Gastroesophageal sphincter (tissue), 3 donors: ENCODE results near the gene THRSP.
A peak's percentile ranks its signal among the peaks of the same experiment; 100 is the strongest.

ENCODE experiments used
- EP300 ChIP-seq: sonication (generic); formaldehyde crosslinking; IDR thresholded peaks from one replicate; pipeline ENCODE4 v1.6.1; 2017; ENCODE audit warnings: antibody characterized with exemption, mild to moderate bottlenecking
- POLR2A ChIP-seq, 2 donors: fragments of 450-650 bp; IDR thresholded peaks; one replicate each; pipeline ENCODE4 v1.6.1; 2017; ENCODE audit warnings: antibody characterized with exemption in 2 of 2, mild to moderate bottlenecking in 2 of 2, moderate library complexity in 1 of 2
- POLR2AphosphoS5 ChIP-seq: sonication (generic); formaldehyde crosslinking; IDR thresholded peaks from one replicate; pipeline ENCODE4 v1.6.1; 2017; ENCODE audit warnings: antibody characterized with exemption
- TF ChIP-seq, protein P1 (sequence below), 4 experiments: fragments of 200-600 bp in 2 of 4; fragments of 450-650 bp in 2 of 4; sonication (generic) in 1 of 4; IDR thresholded peaks; one replicate each; pipeline ENCODE4 v1.5.1; 2017 to 2019; ENCODE audit warnings: antibody characterized with exemption in 4 of 4, mild to moderate bottlenecking in 2 of 4, moderate library complexity in 2 of 4

DNA sequence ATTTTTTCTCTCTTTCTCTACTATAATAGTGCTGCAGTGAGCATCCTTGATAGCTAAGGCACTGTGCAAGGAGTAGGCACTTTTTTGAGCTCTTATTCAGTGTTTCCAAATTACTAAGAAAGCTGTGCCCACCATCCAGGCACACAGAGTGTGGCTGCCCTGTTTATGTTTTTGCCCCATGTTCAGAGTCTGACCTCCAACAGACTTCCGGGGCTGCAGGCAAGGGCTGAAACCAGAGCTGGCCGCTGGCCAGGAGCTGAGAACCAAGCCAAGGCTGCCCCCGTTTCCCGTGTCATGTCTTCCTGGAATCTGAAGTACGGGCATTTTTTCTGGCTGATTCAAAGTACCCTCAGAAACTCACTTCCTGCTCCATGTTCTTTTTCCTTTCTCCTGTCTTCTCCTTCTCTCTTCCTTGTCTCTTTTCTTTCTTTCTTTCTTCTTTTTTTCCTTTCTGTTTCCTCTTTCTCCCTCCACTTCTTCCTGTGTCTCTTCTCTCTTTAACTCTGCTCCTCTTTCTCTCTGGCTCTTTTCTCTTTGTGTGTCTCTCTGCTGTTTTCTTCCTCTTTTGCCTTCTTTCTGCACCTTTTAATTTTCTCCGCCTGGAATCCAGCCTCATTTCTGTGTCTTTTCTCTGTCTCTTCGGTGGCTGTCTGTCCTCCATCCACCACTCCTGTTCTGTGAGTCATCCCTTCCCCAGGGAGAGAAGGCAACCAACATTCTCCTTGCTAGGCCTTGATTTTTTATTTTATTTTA, 23.6 kb upstream of the THRSP start:
- TF ChIP-seq EP300 (no peak), POLR2A (IDR thresholded peaks at IDR 0.05) (no peak), POLR2AphosphoS5 (peak; percentile 40)
- TF ChIP-seq, protein P1, sequence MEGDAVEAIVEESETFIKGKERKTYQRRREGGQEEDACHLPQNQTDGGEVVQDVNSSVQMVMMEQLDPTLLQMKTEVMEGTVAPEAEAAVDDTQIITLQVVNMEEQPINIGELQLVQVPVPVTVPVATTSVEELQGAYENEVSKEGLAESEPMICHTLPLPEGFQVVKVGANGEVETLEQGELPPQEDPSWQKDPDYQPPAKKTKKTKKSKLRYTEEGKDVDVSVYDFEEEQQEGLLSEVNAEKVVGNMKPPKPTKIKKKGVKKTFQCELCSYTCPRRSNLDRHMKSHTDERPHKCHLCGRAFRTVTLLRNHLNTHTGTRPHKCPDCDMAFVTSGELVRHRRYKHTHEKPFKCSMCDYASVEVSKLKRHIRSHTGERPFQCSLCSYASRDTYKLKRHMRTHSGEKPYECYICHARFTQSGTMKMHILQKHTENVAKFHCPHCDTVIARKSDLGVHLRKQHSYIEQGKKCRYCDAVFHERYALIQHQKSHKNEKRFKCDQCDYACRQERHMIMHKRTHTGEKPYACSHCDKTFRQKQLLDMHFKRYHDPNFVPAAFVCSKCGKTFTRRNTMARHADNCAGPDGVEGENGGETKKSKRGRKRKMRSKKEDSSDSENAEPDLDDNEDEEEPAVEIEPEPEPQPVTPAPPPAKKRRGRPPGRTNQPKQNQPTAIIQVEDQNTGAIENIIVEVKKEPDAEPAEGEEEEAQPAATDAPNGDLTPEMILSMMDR (IDR thresholded peaks at IDR 0.05), result no peak
